SU-DHL-6 (cell line): Measurements from ENCODE around the gene IL17REL.
A peak's percentile ranks its signal among the peaks of the same experiment; 100 is the strongest.

ENCODE experiments used
- H2AFZ ChIP-seq: fragments of 200-600 bp; sonication (generic); 2 replicates; pipeline ENCODE4 v1.6.1; 2014; ENCODE audit warnings: low read depth, mild to moderate bottlenecking, moderate library complexity, mixed read lengths, antibody characterized with exemption, low read length; ENCODE audit not compliant: severe bottlenecking
- H3F3A ChIP-seq: fragments of 200-600 bp; shearing (Covaris generic); 2 replicates; pipeline ENCODE4 v1.6.0; 2016; ENCODE audit warnings: antibody characterized with exemption, mild to moderate bottlenecking; ENCODE audit not compliant: insufficient read depth
- H3K27ac ChIP-seq: fragments of 200-600 bp; sonication (generic); 2 replicates; pipeline ENCODE4 v1.5.1; 2016; ENCODE audit warnings: low read depth, mild to moderate bottlenecking, low read length, moderate library complexity, mixed read lengths
- H3K27me3 ChIP-seq: fragments of 200-600 bp; sonication (generic), shearing (Covaris generic); 2 replicates; pipeline ENCODE4 v1.6.0; 2014; ENCODE audit warnings: mild to moderate bottlenecking, low read length
- H3K36me3 ChIP-seq: fragments of 200-600 bp; sonication (generic); 2 replicates; pipeline ENCODE4 v1.6.1; 2014; ENCODE audit warnings: mild to moderate bottlenecking, low read length, mixed read lengths
- H3K4me2 ChIP-seq: fragments of 300-600, 200-600 bp; shearing (Covaris generic), sonication (generic); 2 replicates; pipeline ENCODE4 v1.6.0; 2014; ENCODE audit warnings: low read length, low read depth, mild to moderate bottlenecking; ENCODE audit not compliant: poor library complexity, severe bottlenecking
- H3K4me3 ChIP-seq: fragments of 200-600 bp; sonication (generic); 2 replicates; pipeline ENCODE4 v1.5.1; 2014; ENCODE audit warnings: antibody characterized with exemption, low read length, mild to moderate bottlenecking, mixed read lengths; ENCODE audit not compliant: insufficient read depth, poor library complexity, severe bottlenecking
- H3K79me2 ChIP-seq: fragments of 200-600 bp; sonication (generic); 2 replicates; pipeline ENCODE4 v1.6.1; 2014; ENCODE audit warnings: mild to moderate bottlenecking, low read length, moderate library complexity; ENCODE audit not compliant: insufficient read depth
- H3K9ac ChIP-seq: fragments of 200-600 bp; sonication (generic); 2 replicates; pipeline ENCODE4 v1.7.0; 2014; ENCODE audit warnings: mild to moderate bottlenecking, low read length
- H3K9me2 ChIP-seq: fragments of 200-600 bp; sonication (generic); replicated peaks from 2 replicates; pipeline ENCODE4 v1.6.1; 2014; ENCODE audit warnings: low read length; ENCODE audit not compliant: insufficient read depth
- H3K9me3 ChIP-seq: fragments of 200-600 bp; sonication (generic); 2 replicates; pipeline ENCODE4 v1.6.1; 2014; ENCODE audit warnings: low read length, mixed read lengths; ENCODE audit not compliant: insufficient read depth
- H4K20me1 ChIP-seq: fragments of 200-600 bp; sonication (generic); 2 replicates; pipeline ENCODE4 v1.6.1; 2014; ENCODE audit warnings: low read depth, mild to moderate bottlenecking, antibody characterized with exemption, low read length, moderate library complexity, mixed read lengths
- EZH2phosphoT487 ChIP-seq: fragments of 200-600 bp; sonication (generic), shearing (Covaris generic); conservative IDR thresholded peaks from 2 replicates; pipeline ENCODE4 v1.6.1; 2018; ENCODE audit warnings: mild to moderate bottlenecking, antibody characterized with exemption, low read length, moderate library complexity, mixed read lengths
- TF ChIP-seq, protein P1 (sequence below): fragments of 200-600 bp; sonication (generic); IDR thresholded peaks from one replicate; pipeline ENCODE4 v1.5.1; 2017; ENCODE audit warnings: antibody characterized with exemption, mild to moderate bottlenecking, low read length, moderate library complexity; ENCODE audit not compliant: insufficient read depth, poor library complexity, severe bottlenecking

The IL17REL gene

GRCh38 chr22:50031189-50032091 lies 18.9 kb upstream of the IL17REL start:
- H3K9ac ChIP-seq, result no peak overlapping the region

DNA sequence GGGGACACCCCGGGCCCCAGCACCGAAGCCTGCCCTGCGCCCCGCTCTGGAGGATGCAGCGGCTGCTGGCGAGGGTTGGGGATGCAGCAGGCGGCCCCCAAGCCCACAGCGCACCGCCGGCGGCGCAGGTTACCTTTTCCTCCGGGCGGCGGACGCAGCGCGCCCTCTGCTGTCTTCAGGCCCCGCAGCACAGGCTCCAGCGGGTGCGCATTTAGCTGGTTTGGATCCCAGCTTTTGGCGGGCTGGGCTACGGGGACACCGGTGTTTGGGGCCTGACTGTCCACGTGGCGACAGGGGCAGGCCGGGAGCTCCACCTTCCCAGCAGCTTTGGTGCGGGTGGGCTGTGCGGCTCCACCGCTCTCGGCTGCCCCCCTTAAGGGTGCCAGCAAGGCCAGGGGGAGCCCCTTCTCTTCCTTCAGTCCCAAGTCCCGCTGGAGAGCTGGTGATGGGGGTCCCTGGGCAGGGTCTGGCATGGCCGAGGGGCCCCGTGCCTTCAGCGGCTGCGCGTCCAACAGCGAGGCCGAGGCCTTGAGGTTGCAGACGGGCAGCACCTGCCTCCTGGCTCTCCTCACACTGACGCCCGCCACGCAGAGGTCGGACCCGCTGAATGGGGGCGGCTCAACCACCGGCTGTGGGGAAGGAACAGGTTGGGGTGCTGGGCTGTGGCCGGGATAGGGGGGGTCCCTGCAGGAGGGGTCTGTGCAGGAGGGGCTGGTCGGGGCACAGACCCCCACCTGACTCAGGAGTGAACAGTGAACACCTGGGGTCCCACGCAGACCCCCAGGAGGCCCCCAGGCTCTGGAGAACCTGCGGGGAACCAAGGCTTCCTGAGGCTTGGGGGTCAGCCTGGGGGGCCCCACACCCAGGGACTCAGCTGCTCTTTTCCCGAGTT lies 18.0 kb upstream of the IL17REL start:
- no peak overlapping the region for H3K4me3 ChIP-seq
- no peak overlapping the region for H3K4me2 ChIP-seq
- H3K9ac ChIP-seq, result no peak overlapping the region
- no peaks in the 10 kb centered on the region for H3K36me3 ChIP-seq
- no peaks in the 10 kb centered on the region for H3K79me2 ChIP-seq
- no peaks in the 10 kb centered on the region for H4K20me1 ChIP-seq
- no peak overlapping the region for H3K27ac ChIP-seq
- H3K9me3 ChIP-seq, result no peaks in the 10 kb centered on the region
- H3F3A ChIP-seq, result no peaks in the 10 kb centered on the region
- TF ChIP-seq, protein P1, sequence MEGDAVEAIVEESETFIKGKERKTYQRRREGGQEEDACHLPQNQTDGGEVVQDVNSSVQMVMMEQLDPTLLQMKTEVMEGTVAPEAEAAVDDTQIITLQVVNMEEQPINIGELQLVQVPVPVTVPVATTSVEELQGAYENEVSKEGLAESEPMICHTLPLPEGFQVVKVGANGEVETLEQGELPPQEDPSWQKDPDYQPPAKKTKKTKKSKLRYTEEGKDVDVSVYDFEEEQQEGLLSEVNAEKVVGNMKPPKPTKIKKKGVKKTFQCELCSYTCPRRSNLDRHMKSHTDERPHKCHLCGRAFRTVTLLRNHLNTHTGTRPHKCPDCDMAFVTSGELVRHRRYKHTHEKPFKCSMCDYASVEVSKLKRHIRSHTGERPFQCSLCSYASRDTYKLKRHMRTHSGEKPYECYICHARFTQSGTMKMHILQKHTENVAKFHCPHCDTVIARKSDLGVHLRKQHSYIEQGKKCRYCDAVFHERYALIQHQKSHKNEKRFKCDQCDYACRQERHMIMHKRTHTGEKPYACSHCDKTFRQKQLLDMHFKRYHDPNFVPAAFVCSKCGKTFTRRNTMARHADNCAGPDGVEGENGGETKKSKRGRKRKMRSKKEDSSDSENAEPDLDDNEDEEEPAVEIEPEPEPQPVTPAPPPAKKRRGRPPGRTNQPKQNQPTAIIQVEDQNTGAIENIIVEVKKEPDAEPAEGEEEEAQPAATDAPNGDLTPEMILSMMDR, result peak; percentile 80
- TF ChIP-seq EZH2phosphoT487, result no peak
- no peak overlapping the region for H2AFZ ChIP-seq
- H3K27me3 ChIP-seq, result no peaks in the 10 kb centered on the region
- H3K9me2 ChIP-seq, result no peaks in the 10 kb centered on the region

More at GRCh38 chr22:50031189-50032091, 18.9 kb upstream of the IL17REL start:
- H3K4me3 ChIP-seq, result no peak overlapping the region
- no peak overlapping the region for H2AFZ ChIP-seq
- H3K9me2 ChIP-seq, result no peaks in the 10 kb centered on the region
- no peaks in the 10 kb centered on the region for H4K20me1 ChIP-seq
- no peak overlapping the region for H3K27ac ChIP-seq
- no peak overlapping the region for H3K4me2 ChIP-seq
- no peaks in the 10 kb centered on the region for H3K79me2 ChIP-seq
- no peaks in the 10 kb centered on the region for H3K9me3 ChIP-seq
- no peak for TF ChIP-seq EZH2phosphoT487
- TF ChIP-seq, protein P1, result no peak
- H3K27me3 ChIP-seq, result no peaks in the 10 kb centered on the region
- no peaks in the 10 kb centered on the region for H3K36me3 ChIP-seq
- no peaks in the 10 kb centered on the region for H3F3A ChIP-seq

- TF ChIP-seq EZH2phosphoT487, result no peak
- TF ChIP-seq, protein P1, result no peak
Measured at GRCh38 chr22:50027639-50028537, 15.3 kb upstream of the IL17REL start.

More at GRCh38 chr22:50027639-50028537, 15.3 kb upstream of the IL17REL start:
- Histone ChIP-seq H3K27ac (no peak overlapping the region), H4K20me1 (no peaks in the 10 kb centered on the region), H3K36me3 (no peaks in the 10 kb centered on the region), H3K9ac (no peak overlapping the region), H3K27me3 (no peaks in the 10 kb centered on the region), H3K4me2 (no peak overlapping the region), H3K9me3 (no peaks in the 10 kb centered on the region), H3F3A (no peaks in the 10 kb centered on the region), H2AFZ (no peak overlapping the region), H3K79me2 (no peaks in the 10 kb centered on the region), H3K4me3 (no peak overlapping the region), H3K9me2 (no peaks in the 10 kb centered on the region)
